ENCODE results near the gene NGB. TPM values are rescaled to one million over a fixed set of nuclear protein-coding genes. Genes with fewer than 3 reads are reported as not detected.

NGB gene
- total RNA-seq, 1 donor, result not detected

GRCh38 chr14:77230914-77231313 lies 40.1 kb downstream of the NGB start:
- DNase-seq (ENCODE audit: low read depth), result no peak
- TF ChIP-seq CTCF (IDR thresholded peaks at IDR 0.05; ENCODE audit: insufficient read depth, low read length), result no peak

GRCh38 chr14:77228056-77228455 lies 43.0 kb downstream of the NGB start:
- DNase-seq (ENCODE audit: low read depth), result no peak
- TF ChIP-seq CTCF (IDR thresholded peaks at IDR 0.05; ENCODE audit: insufficient read depth, low read length), result no peak
- H3K4me3 ChIP-seq (ENCODE audit: low read depth, low read length), result no peak overlapping the region

More at GRCh38 chr14:77230914-77231313, 40.1 kb downstream of the NGB start:
- no peak overlapping the region for H3K4me3 ChIP-seq (ENCODE audit: low read depth, low read length)

GRCh38 chr14:77225892-77226557 lies 45.0 kb downstream of the NGB start:
- no peak for TF ChIP-seq CTCF (IDR thresholded peaks at IDR 0.05; ENCODE audit: insufficient read depth, low read length)
- no peak for DNase-seq (ENCODE audit: low read depth)
- no peak overlapping the region for H3K4me3 ChIP-seq (ENCODE audit: low read depth, low read length)

GRCh38 chr14:77225254-77225653 lies 45.8 kb downstream of the NGB start:
- no peak for TF ChIP-seq CTCF (IDR thresholded peaks at IDR 0.05; ENCODE audit: insufficient read depth, low read length)
- no peak for DNase-seq (ENCODE audit: low read depth)
- no peak overlapping the region for H3K4me3 ChIP-seq (ENCODE audit: low read depth, low read length)

- TF ChIP-seq CTCF (IDR thresholded peaks at IDR 0.05; ENCODE audit: insufficient read depth, low read length), result no peak
- H3K4me3 ChIP-seq (ENCODE audit: low read depth, low read length), result no peak overlapping the region
- no peak for DNase-seq (ENCODE audit: low read depth)
Observed at GRCh38 chr14:77224212-77224611, 46.8 kb downstream of the NGB start.

GRCh38 chr14:77222546-77223225 lies 48.3 kb downstream of the NGB start:
- TF ChIP-seq CTCF (IDR thresholded peaks at IDR 0.05; ENCODE audit: insufficient read depth, low read length), result no peak
- DNase-seq (ENCODE audit: low read depth), result no peak
- H3K4me3 ChIP-seq (ENCODE audit: low read depth, low read length), result no peak overlapping the region

Measured in fibroblast of the aortic adventitia (primary cell).